ENCODE data around the gene GPR27.

Gene GPR27

GRCh38 chr3:71734881-71735280, 18.8 kb upstream of the GPR27 start:
- DNase-seq: no peak

- no peak for DNase-seq
Measured at GRCh38 chr3:71742621-71743020, 11.0 kb upstream of the GPR27 start.

GRCh38 chr3:71744738-71745137, 8.9 kb upstream of the GPR27 start:
- no peak for DNase-seq

- DNase-seq: no peak
Measured at GRCh38 chr3:71751602-71752001, 2.1 kb upstream of the GPR27 start.

- no peak for DNase-seq
Measured at GRCh38 chr3:71752831-71753700, 589 bp upstream of the GPR27 start.

- no peak for DNase-seq
Measured at GRCh38 chr3:71754610-71755253, 1.1 kb downstream of the GPR27 start.

GRCh38 chr3:71758091-71758490, 4.4 kb downstream of the GPR27 start:
- DNase-seq: no peak

GRCh38 chr3:71759401-71759800, 5.7 kb downstream of the GPR27 start:
- no peak for DNase-seq

- no peak for DNase-seq
Measured at GRCh38 chr3:71760140-71760539, 6.5 kb downstream of the GPR27 start.

- DNase-seq: no peak
Measured at GRCh38 chr3:71763426-71763825, 9.8 kb downstream of the GPR27 start.

GRCh38 chr3:71771126-71771525, 17.5 kb downstream of the GPR27 start:
- DNase-seq: no peak

- DNase-seq: no peak
Measured at GRCh38 chr3:71771884-71772283, 18.2 kb downstream of the GPR27 start.

- DNase-seq: no peak
Measured at GRCh38 chr3:71776538-71776937, 22.9 kb downstream of the GPR27 start.

GRCh38 chr3:71778353-71778752, 24.7 kb downstream of the GPR27 start:
- no peak for DNase-seq

GRCh38 chr3:71779674-71780377, 26.2 kb downstream of the GPR27 start:
- no peak for DNase-seq

GRCh38 chr3:71780430-71780829, 26.8 kb downstream of the GPR27 start:
- no peak for DNase-seq

GRCh38 chr3:71783152-71783551, 29.5 kb downstream of the GPR27 start:
- DNase-seq: no peak

GRCh38 chr3:71784201-71784913, 30.7 kb downstream of the GPR27 start:
- DNase-seq: no peak

GRCh38 chr3:71784914-71785531, 31.4 kb downstream of the GPR27 start, which contains the start of gene PROK2:
Gene PROK2, minus strand, starts transcription at chr3:71785148. Its CDS starts 96 bp downstream, at chr3:71785052.
- no peak for DNase-seq

GRCh38 chr3:71785532-71786216, 32.0 kb downstream of the GPR27 start:
- DNase-seq: no peak

- no peak for DNase-seq
Measured at GRCh38 chr3:71786217-71786549, 32.5 kb downstream of the GPR27 start.

GRCh38 chr3:71786551-71786950, 32.9 kb downstream of the GPR27 start:
- no peak for DNase-seq

Data from NCI-H2029 (cell line).